ENCODE results near the gene CLIC4. TPM values are rescaled to one million over a fixed set of nuclear protein-coding genes. Genes with fewer than 3 reads are reported as not detected.
"Not testable (repeated sequence)": the region's sequence is repeated elsewhere in the genome, so short reads cannot be mapped to it uniquely, and the experiment has no call there.

CLIC4 gene
- total RNA-seq, 1 donor from 2014 or later: 200 TPM

GRCh38 chr1:24732186-24732885 is 12.9 kb upstream of the CLIC4 start:
- TF ChIP-seq CTCF (IDR thresholded peaks at IDR 0.05): no peak
- ATAC-seq (no peak), DNase-seq (no peak)
- H3K27ac ChIP-seq: no peak overlapping the region
- no peaks in the 10 kb centered on the region for H3K27me3 ChIP-seq
- intact Hi-C loops (cut with DNase I): no loop called here
- H3K9me3 ChIP-seq: no peaks in the 10 kb centered on the region
- H3K36me3 ChIP-seq: no peaks in the 10 kb centered on the region
- peaks cover 46% of the 10 kb centered on the region for H3K4me1 ChIP-seq
- H3K4me3 ChIP-seq: no peak overlapping the region

- H3K36me3 ChIP-seq; H3K27me3 ChIP-seq; H3K9me3 ChIP-seq; H3K27ac ChIP-seq; H3K4me3 ChIP-seq; DNase-seq; intact Hi-C loops (cut with DNase I): not testable (repeated sequence)
- peaks cover 40% of the 10 kb centered on the region for H3K4me1 ChIP-seq
- peak; percentile 72 for ATAC-seq
Observed at GRCh38 chr1:24733342-24733741, 11.9 kb upstream of the CLIC4 start.

GRCh38 chr1:24735156-24735508 is 10.1 kb upstream of the CLIC4 start:
- DNase-seq (no peak), ATAC-seq (no peak)
- TF ChIP-seq CTCF (IDR thresholded peaks at IDR 0.05): no peak
- H3K9me3 ChIP-seq: no peaks in the 10 kb centered on the region
- no peaks in the 10 kb centered on the region for H3K36me3 ChIP-seq
- peaks cover 40% of the 10 kb centered on the region for H3K4me1 ChIP-seq
- H3K4me3 ChIP-seq: no peak overlapping the region
- H3K27me3 ChIP-seq: no peaks in the 10 kb centered on the region
- peak overlapping the region; percentile 73 for H3K27ac ChIP-seq
- intact Hi-C loops (cut with DNase I): no loop called here

GRCh38 chr1:24735509-24736375 is 9.5 kb upstream of the CLIC4 start:
- intact Hi-C loops (cut with DNase I): no loop called here
- no peaks in the 10 kb centered on the region for H3K27me3 ChIP-seq
- no peaks in the 10 kb centered on the region for H3K9me3 ChIP-seq
- TF ChIP-seq CTCF (IDR thresholded peaks at IDR 0.05): no peak
- H3K4me3 ChIP-seq: peak overlapping the region; percentile 19
- H3K4me1 ChIP-seq: peaks cover 35% of the 10 kb centered on the region
- peak; percentile 83 for ATAC-seq
- no peaks in the 10 kb centered on the region for H3K36me3 ChIP-seq
- DNase-seq: peak; percentile 35
- H3K27ac ChIP-seq: peak overlapping the region; percentile 73

- DNase-seq (no peak), ATAC-seq (no peak)
- Histone ChIP-seq H3K36me3 (no peaks in the 10 kb centered on the region), H3K9me3 (no peaks in the 10 kb centered on the region), H3K27ac (no peak overlapping the region), H3K27me3 (no peaks in the 10 kb centered on the region), H3K4me3 (no peak overlapping the region), H3K4me1 (peaks cover 29% of the 10 kb centered on the region)
- no peak for TF ChIP-seq CTCF (IDR thresholded peaks at IDR 0.05)
- intact Hi-C loops (cut with DNase I): no loop called here
Observed at GRCh38 chr1:24737368-24738117, 7.7 kb upstream of the CLIC4 start.

- no peaks in the 10 kb centered on the region for H3K27me3 ChIP-seq
- no peaks in the 10 kb centered on the region for H3K36me3 ChIP-seq
- no peak overlapping the region for H3K4me3 ChIP-seq
- intact Hi-C loops (cut with DNase I): no loop called here
- peaks cover 22% of the 10 kb centered on the region for H3K4me1 ChIP-seq
- DNase-seq (no peak), ATAC-seq (no peak)
- no peaks in the 10 kb centered on the region for H3K9me3 ChIP-seq
- TF ChIP-seq CTCF (IDR thresholded peaks at IDR 0.05): no peak
- no peak overlapping the region for H3K27ac ChIP-seq
Observed at GRCh38 chr1:24739241-24739640, 6.0 kb upstream of the CLIC4 start.
